Measurements from ENCODE around the gene RYR2. TPM values are rescaled to one million over a fixed set of nuclear protein-coding genes. Genes with fewer than 3 reads are reported as not detected.

RYR2 gene
- total RNA-seq, 1 donor from 2014 or later, result 0.90 TPM

- no peak overlapping the region for H3K27ac ChIP-seq
- no peaks in the 10 kb centered on the region for H3F3A ChIP-seq (ENCODE audit: low read depth)
- TF ChIP-seq EZH2phosphoT487 (IDR thresholded peaks at IDR 0.05) (no peak), CTCF (IDR thresholded peaks at IDR 0.05) (no peak), EZH2 (IDR thresholded peaks at IDR 0.05) (no peak)
- H3K27me3 ChIP-seq, result no peaks in the 10 kb centered on the region
- H3K4me3 Mint-ChIP-seq, result no peak overlapping the region
- H3K4me3 ChIP-seq, result no peak overlapping the region
- H4K20me1 ChIP-seq (ENCODE audit: low read depth), result no peaks in the 10 kb centered on the region
- H3K79me2 ChIP-seq (ENCODE audit: low read depth), result no peaks in the 10 kb centered on the region
- DNase-seq (ENCODE audit: low spot score), result no peak
- no peak overlapping the region for H3K9ac ChIP-seq
- H3K27ac Mint-ChIP-seq, result no peak overlapping the region
- peaks cover 4% of the 10 kb centered on the region for H3K27me3 Mint-ChIP-seq (ENCODE audit: insufficient read depth, low read depth)
- no peaks in the 10 kb centered on the region for H3K36me3 ChIP-seq
- no peaks in the 10 kb centered on the region for H3K9me3 ChIP-seq (ENCODE audit: low read depth)
- no peak overlapping the region for H3K4me2 ChIP-seq
- no peaks in the 10 kb centered on the region for H3K36me3 Mint-ChIP-seq
- no peaks in the 10 kb centered on the region for H3K4me1 Mint-ChIP-seq
- H3K9me3 Mint-ChIP-seq, result no peaks in the 10 kb centered on the region
- no peaks in the 10 kb centered on the region for H3K4me1 ChIP-seq
- H2AFZ ChIP-seq (replicated peaks), result no peak overlapping the region
Measured at GRCh38 chr1:237857455-237857854, 815.5 kb downstream of the RYR2 start.

DNA sequence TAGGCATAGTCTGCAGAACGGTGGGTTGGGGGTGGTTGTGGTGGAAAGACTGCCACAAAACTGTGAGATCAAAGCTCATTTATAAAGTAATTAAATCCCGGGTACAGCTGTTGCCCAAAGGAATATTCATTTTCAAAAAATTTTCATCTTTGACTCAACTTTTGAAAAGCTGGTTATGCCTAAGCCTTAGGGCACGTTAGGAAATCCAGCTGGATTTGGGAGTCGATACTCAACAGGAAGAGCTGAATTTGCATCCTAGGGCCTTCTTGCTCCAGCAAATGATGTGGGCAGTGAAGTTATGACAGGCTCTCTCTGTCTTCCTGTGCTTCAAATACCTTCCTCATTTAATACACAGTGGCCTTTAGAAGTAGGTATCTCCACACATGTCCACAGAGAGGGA is 817.0 kb downstream of the RYR2 start:
- H3K36me3 Mint-ChIP-seq, result no peaks in the 10 kb centered on the region
- H3K4me3 Mint-ChIP-seq, result no peak overlapping the region
- H3K4me1 Mint-ChIP-seq, result peaks cover 2% of the 10 kb centered on the region
- Histone ChIP-seq H3K27me3 (no peaks in the 10 kb centered on the region), H3K36me3 (no peaks in the 10 kb centered on the region), H3K79me2 (ENCODE audit: low read depth) (no peaks in the 10 kb centered on the region), H3K9ac (no peak overlapping the region), H3K4me3 (no peak overlapping the region), H2AFZ (replicated peaks) (no peak overlapping the region), H4K20me1 (ENCODE audit: low read depth) (no peaks in the 10 kb centered on the region), H3K4me2 (no peak overlapping the region), H3K9me3 (ENCODE audit: low read depth) (no peaks in the 10 kb centered on the region), H3K4me1 (no peaks in the 10 kb centered on the region), H3K27ac (no peak overlapping the region), H3F3A (ENCODE audit: low read depth) (no peaks in the 10 kb centered on the region)
- peaks cover 4% of the 10 kb centered on the region for H3K27me3 Mint-ChIP-seq (ENCODE audit: insufficient read depth, low read depth)
- no peak overlapping the region for H3K27ac Mint-ChIP-seq
- no peaks in the 10 kb centered on the region for H3K9me3 Mint-ChIP-seq
- TF ChIP-seq EZH2 (IDR thresholded peaks at IDR 0.05) (no peak), CTCF (IDR thresholded peaks at IDR 0.05) (no peak), EZH2phosphoT487 (IDR thresholded peaks at IDR 0.05) (no peak)
- no peak for DNase-seq (ENCODE audit: low spot score)

GRCh38 chr1:237861944-237862343 is 820.0 kb downstream of the RYR2 start:
- Histone ChIP-seq H3K27ac (no peak overlapping the region), H3K4me1 (peaks cover 3% of the 10 kb centered on the region), H3K4me3 (no peak overlapping the region), H3K9ac (no peak overlapping the region), H3K27me3 (peaks cover 7% of the 10 kb centered on the region), H4K20me1 (ENCODE audit: low read depth) (no peaks in the 10 kb centered on the region), H3K79me2 (ENCODE audit: low read depth) (no peaks in the 10 kb centered on the region), H3K9me3 (ENCODE audit: low read depth) (no peaks in the 10 kb centered on the region), H2AFZ (replicated peaks) (no peak overlapping the region), H3F3A (ENCODE audit: low read depth) (peaks cover 13% of the 10 kb centered on the region), H3K4me2 (no peak overlapping the region), H3K36me3 (no peaks in the 10 kb centered on the region)
- Mint-ChIP-seq H3K27ac (no peak overlapping the region), H3K36me3 (no peaks in the 10 kb centered on the region), H3K27me3 (ENCODE audit: insufficient read depth, low read depth) (peaks cover 4% of the 10 kb centered on the region), H3K4me3 (no peak overlapping the region), H3K4me1 (peaks cover 11% of the 10 kb centered on the region), H3K9me3 (no peaks in the 10 kb centered on the region)
- TF ChIP-seq EZH2phosphoT487 (IDR thresholded peaks at IDR 0.05), result no peak
- TF ChIP-seq EZH2 (IDR thresholded peaks at IDR 0.05), result no peak
- TF ChIP-seq CTCF (IDR thresholded peaks at IDR 0.05), result no peak
- no peak for DNase-seq (ENCODE audit: low spot score)
